Measurements from ENCODE around the gene AJM1.

DNA sequence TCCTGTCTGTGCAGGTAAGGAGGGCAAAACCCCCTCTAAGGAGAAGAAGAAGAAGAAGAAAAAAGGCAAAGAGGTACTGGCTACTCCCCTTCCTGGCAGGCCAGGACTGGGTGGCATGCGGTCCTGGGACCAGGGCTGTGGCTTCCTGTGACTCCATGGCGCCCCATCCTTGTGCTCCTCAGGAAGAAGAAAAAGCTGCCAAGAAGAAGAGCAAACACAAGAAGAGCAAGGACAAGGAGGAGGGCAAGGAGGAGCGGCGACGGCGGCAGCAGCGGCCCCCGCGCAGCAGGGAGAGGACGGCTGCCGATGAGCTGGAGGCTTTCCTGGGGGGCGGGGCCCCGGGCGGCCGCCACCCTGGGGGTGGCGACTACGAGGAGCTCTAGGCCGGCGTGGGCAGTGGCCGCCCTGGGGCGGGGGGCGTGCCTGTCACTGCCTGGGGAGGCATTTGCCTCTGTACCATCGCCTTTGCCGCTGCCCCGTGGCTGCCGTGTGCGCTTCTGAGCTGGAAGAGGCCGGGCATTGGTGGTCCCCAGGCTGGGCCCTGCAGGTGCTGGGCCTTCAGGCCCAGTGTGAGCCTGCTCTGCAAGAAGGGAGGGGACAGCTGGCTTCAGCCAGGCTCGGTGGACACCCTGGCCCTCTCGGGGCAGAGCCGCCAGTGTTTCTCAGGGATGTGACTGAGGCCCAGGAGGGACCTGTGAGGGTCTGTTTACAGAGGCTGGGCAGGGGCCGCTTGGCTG is 2.0 kb upstream of the AJM1 start:
- TF ChIP-seq, protein P1, sequence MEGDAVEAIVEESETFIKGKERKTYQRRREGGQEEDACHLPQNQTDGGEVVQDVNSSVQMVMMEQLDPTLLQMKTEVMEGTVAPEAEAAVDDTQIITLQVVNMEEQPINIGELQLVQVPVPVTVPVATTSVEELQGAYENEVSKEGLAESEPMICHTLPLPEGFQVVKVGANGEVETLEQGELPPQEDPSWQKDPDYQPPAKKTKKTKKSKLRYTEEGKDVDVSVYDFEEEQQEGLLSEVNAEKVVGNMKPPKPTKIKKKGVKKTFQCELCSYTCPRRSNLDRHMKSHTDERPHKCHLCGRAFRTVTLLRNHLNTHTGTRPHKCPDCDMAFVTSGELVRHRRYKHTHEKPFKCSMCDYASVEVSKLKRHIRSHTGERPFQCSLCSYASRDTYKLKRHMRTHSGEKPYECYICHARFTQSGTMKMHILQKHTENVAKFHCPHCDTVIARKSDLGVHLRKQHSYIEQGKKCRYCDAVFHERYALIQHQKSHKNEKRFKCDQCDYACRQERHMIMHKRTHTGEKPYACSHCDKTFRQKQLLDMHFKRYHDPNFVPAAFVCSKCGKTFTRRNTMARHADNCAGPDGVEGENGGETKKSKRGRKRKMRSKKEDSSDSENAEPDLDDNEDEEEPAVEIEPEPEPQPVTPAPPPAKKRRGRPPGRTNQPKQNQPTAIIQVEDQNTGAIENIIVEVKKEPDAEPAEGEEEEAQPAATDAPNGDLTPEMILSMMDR (IDR thresholded peaks at IDR 0.05) = no peak
- TF ChIP-seq, protein P2, sequence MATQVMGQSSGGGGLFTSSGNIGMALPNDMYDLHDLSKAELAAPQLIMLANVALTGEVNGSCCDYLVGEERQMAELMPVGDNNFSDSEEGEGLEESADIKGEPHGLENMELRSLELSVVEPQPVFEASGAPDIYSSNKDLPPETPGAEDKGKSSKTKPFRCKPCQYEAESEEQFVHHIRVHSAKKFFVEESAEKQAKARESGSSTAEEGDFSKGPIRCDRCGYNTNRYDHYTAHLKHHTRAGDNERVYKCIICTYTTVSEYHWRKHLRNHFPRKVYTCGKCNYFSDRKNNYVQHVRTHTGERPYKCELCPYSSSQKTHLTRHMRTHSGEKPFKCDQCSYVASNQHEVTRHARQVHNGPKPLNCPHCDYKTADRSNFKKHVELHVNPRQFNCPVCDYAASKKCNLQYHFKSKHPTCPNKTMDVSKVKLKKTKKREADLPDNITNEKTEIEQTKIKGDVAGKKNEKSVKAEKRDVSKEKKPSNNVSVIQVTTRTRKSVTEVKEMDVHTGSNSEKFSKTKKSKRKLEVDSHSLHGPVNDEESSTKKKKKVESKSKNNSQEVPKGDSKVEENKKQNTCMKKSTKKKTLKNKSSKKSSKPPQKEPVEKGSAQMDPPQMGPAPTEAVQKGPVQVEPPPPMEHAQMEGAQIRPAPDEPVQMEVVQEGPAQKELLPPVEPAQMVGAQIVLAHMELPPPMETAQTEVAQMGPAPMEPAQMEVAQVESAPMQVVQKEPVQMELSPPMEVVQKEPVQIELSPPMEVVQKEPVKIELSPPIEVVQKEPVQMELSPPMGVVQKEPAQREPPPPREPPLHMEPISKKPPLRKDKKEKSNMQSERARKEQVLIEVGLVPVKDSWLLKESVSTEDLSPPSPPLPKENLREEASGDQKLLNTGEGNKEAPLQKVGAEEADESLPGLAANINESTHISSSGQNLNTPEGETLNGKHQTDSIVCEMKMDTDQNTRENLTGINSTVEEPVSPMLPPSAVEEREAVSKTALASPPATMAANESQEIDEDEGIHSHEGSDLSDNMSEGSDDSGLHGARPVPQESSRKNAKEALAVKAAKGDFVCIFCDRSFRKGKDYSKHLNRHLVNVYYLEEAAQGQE (IDR thresholded peaks at IDR 0.05; ENCODE audit: insufficient read depth in 1 of 2, low read depth in 2 of 2, low read length in 1 of 2) = no peak
- TF ChIP-seq POLR2AphosphoS5 (IDR thresholded peaks at IDR 0.05; ENCODE audit: low read depth, low read length) (peak; percentile 38; the same call in 1 of the 2 replicates), TCF7L2 (IDR thresholded peaks at IDR 0.05; ENCODE audit: low read depth, low read length) (no peak)

All from Panc1 (cell line).